Uterus (tissue), 2 donors: Measurements from ENCODE around the gene ALDH7A1.
"Not testable (repeated sequence)": the region's sequence is repeated elsewhere in the genome, so short reads cannot be mapped to it uniquely, and the experiment has no call there.

Experiments
- CTCF ChIP-seq, 4 experiments: fragments of 200-600 bp in 2 of 4; fragments of 450-650 bp in 2 of 4; sonication (generic) in 2 of 4; IDR thresholded peaks; one replicate each; pipeline ENCODE4 v1.5.1; 2016 to 2019; ENCODE audit warnings: antibody characterized with exemption in 4 of 4, mild to moderate bottlenecking in 2 of 4, moderate library complexity in 1 of 4
- POLR2A ChIP-seq, 2 donors: fragments of 450-650 bp; IDR thresholded peaks; one replicate each; pipeline ENCODE4 v1.6.1; 2016; ENCODE audit warnings: antibody characterized with exemption in 2 of 2, mild to moderate bottlenecking in 1 of 2, moderate library complexity in 1 of 2

- not testable (repeated sequence) for TF ChIP-seq CTCF, POLR2A (IDR thresholded peaks at IDR 0.05)
These were observed 75.8 kb downstream of the ALDH7A1 start for GRCh38 chr5:126519223-126519622.
